Neural progenitor cell (in vitro differentiated cells): ENCODE measurements around the gene FBXO46.
"Not testable (repeated sequence)": the region's sequence is repeated elsewhere in the genome, so short reads cannot be mapped to it uniquely, and the experiment has no call there.

Source experiments
- CTCF ChIP-seq: fragments of 200-600 bp; sonication (generic); IDR thresholded peaks from 2 replicates; pipeline ENCODE4 v1.5.1; 2017; ENCODE audit warnings: antibody characterized with exemption, mild to moderate bottlenecking
- EZH2phosphoT487 ChIP-seq: fragments of 200-600 bp; sonication (generic); IDR thresholded peaks from 2 replicates; pipeline ENCODE4 v1.6.1; 2017; ENCODE audit warnings: antibody characterized with exemption

- not testable (repeated sequence) for TF ChIP-seq CTCF, EZH2phosphoT487
These were observed 45.7 kb downstream of the FBXO46 start for GRCh38 chr19:45685045-45685444.
